ENCODE results near the gene GABRG1. TPM values are rescaled to one million over a fixed set of nuclear protein-coding genes. Genes with fewer than 3 reads are reported as not detected.

The GABRG1 gene
- total RNA-seq, 4 donors from 2014 or later = not detected

DNA sequence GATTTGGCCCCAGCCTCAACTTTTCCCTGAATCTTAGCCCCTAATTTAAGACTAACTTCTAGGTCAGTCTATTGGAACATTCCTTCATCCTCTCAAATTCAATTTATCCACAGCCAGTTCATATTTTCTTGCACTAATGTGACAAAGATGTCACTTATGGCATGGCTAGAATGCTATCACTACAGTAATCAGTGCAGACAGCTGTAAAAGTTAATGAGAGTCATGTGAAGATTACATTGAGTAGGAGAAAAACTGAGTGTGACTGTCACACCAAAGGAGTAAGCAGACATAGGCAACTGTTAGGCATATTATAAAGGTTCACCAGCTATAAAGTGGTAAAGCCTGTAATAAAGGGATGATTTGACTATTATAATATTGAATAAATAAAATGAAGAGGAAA lies 42.6 kb downstream of the GABRG1 start:
- no peak for TF ChIP-seq CTCF (IDR thresholded peaks at IDR 0.05)
- TF ChIP-seq POLR2A (IDR thresholded peaks at IDR 0.05) = no peak
- H3K9me3 ChIP-seq = no peaks in the 10 kb centered on the region
- intact Hi-C loops (cut with DNase I) = no loop called here
- DNase-seq = no peak
- H3K36me3 ChIP-seq = no peaks in the 10 kb centered on the region
- H3K27ac ChIP-seq = no peak overlapping the region
- no peaks in the 10 kb centered on the region for H3K4me1 ChIP-seq
- H3K27me3 ChIP-seq = no peaks in the 10 kb centered on the region
- H3K4me3 ChIP-seq = no peak overlapping the region

GRCh38 chr4:46073778-46074177 lies 50.1 kb downstream of the GABRG1 start:
- no peak for DNase-seq
- Histone ChIP-seq H3K27me3 (no peaks in the 10 kb centered on the region), H3K4me3 (no peak overlapping the region), H3K4me1 (no peaks in the 10 kb centered on the region), H3K36me3 (no peaks in the 10 kb centered on the region), H3K27ac (no peak overlapping the region), H3K9me3 (no peaks in the 10 kb centered on the region)
- TF ChIP-seq POLR2A (IDR thresholded peaks at IDR 0.05) (no peak), CTCF (IDR thresholded peaks at IDR 0.05) (no peak)
- intact Hi-C loops (cut with DNase I) = no loop called here

- Histone ChIP-seq H3K27ac (no peak overlapping the region), H3K9me3 (no peaks in the 10 kb centered on the region), H3K4me3 (no peak overlapping the region), H3K36me3 (no peaks in the 10 kb centered on the region), H3K27me3 (no peaks in the 10 kb centered on the region), H3K4me1 (no peaks in the 10 kb centered on the region)
- no peak for DNase-seq
- intact Hi-C loops (cut with DNase I) = no loop called here
- 60 to 65% methylated on average over 2 of the region's 2 CpGs for WGBS, 2 donors
- TF ChIP-seq CTCF (IDR thresholded peaks at IDR 0.05) = no peak
- TF ChIP-seq POLR2A (IDR thresholded peaks at IDR 0.05) = no peak
Observed at GRCh38 chr4:46051392-46051791, 72.5 kb downstream of the GABRG1 start.

DNA sequence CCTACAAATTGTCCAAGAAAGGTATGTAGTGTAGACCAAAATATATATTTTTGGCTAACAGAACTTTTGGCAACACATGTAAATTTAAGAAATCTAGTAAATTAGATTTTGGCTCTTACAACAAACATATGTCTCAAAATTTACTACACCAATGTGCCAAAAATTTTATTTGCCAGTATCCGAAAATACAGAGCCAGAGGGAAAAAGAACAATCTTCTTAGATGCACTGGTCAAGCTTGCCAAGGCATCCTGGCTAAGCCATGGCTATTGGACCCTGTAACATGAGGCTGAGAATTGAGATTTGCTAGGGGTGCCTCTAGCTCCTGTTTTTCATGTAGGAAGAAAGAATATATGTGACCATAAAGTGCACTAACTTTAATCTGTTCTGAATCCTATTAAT lies 91.8 kb downstream of the GABRG1 start:
- 31 to 74% methylated on average over 1 of the region's 1 CpG for WGBS, 2 donors
- Histone ChIP-seq H3K36me3 (no peaks in the 10 kb centered on the region), H3K4me3 (no peak overlapping the region), H3K27me3 (no peaks in the 10 kb centered on the region), H3K9me3 (no peaks in the 10 kb centered on the region), H3K27ac (no peak overlapping the region), H3K4me1 (no peaks in the 10 kb centered on the region)
- DNase-seq = no peak
- intact Hi-C loops (cut with DNase I) = no loop called here
- no peak for TF ChIP-seq POLR2A (IDR thresholded peaks at IDR 0.05)
- no peak for TF ChIP-seq CTCF (IDR thresholded peaks at IDR 0.05)

- Histone ChIP-seq H3K9me3 (no peaks in the 10 kb centered on the region), H3K4me1 (no peaks in the 10 kb centered on the region), H3K27ac (no peak overlapping the region), H3K36me3 (no peaks in the 10 kb centered on the region), H3K4me3 (no peak overlapping the region), H3K27me3 (no peaks in the 10 kb centered on the region)
- DNase-seq = no peak
- intact Hi-C loops (cut with DNase I) = no loop called here
- TF ChIP-seq CTCF (IDR thresholded peaks at IDR 0.05) (no peak), POLR2A (IDR thresholded peaks at IDR 0.05) (no peak)
Observed at GRCh38 chr4:46016306-46016705, 107.5 kb downstream of the GABRG1 start.
